Naive B cell (primary cell): ENCODE measurements around the gene C9. TPM values are rescaled to one million over a fixed set of nuclear protein-coding genes. Genes with fewer than 3 reads are reported as not detected.
"Not testable (repeated sequence)": the region's sequence is repeated elsewhere in the genome, so short reads cannot be mapped to it uniquely, and the experiment has no call there.

Experiments
- ATAC-seq, 2 donors: fragments of 150-1000 bp; cut with Tn5 transposase; 2 replicates each; pipeline ENCODE4 v1.10.0; 2021; ENCODE audit warnings: low read depth in 2 of 2, mild to moderate bottlenecking in 2 of 2, moderate library complexity in 2 of 2
- DNase-seq: peaks from one replicate; pipeline ENCODE4 v3.0.0; 2022
- H3K27ac Mint-ChIP-seq, 6 donors: one replicate each; pipeline ENCODE4 v1.8.0; 2020 to 2022; ENCODE audit warnings: mild to moderate bottlenecking in 6 of 6, mixed read lengths in 6 of 6, moderate library complexity in 5 of 6, inconsistent platforms in 2 of 6
- H3K27me3 Mint-ChIP-seq, 3 donors: one replicate each; pipeline ENCODE4 v1.8.0; 2021 to 2022; ENCODE audit warnings: mixed read lengths in 3 of 3, mild to moderate bottlenecking in 1 of 3
- H3K36me3 Mint-ChIP-seq, 2 donors: one replicate each; pipeline ENCODE4 v1.8.0; 2020 to 2022; ENCODE audit warnings: mixed read lengths in 2 of 2, inconsistent platforms in 1 of 2, mild to moderate bottlenecking in 1 of 2
- H3K4me1 Mint-ChIP-seq, 3 donors: one replicate each; pipeline ENCODE4 v1.8.0; 2020 to 2022; ENCODE audit warnings: mixed read lengths in 3 of 3, inconsistent platforms in 1 of 3, mild to moderate bottlenecking in 1 of 3, moderate library complexity in 1 of 3
- H3K4me3 Mint-ChIP-seq, 8 donors: one replicate each; pipeline ENCODE4 v1.8.0; 2020 to 2022; ENCODE audit warnings: mild to moderate bottlenecking in 8 of 8, mixed read lengths in 8 of 8, moderate library complexity in 8 of 8, inconsistent platforms in 2 of 8
- H3K9me3 Mint-ChIP-seq, 7 donors: one replicate each; pipeline ENCODE4 v1.8.0; 2020 to 2022; ENCODE audit warnings: mixed read lengths in 7 of 7, mild to moderate bottlenecking in 5 of 7, inconsistent platforms in 2 of 7, moderate library complexity in 1 of 7
- polyA plus RNA-seq, 6 donors: library from polyadenylated mRNA; unstranded; fragments of 300-500 nt; fragmentation: Illumina TruSeq; gene quantifications; one replicate each; pipeline ENCODE4 v1.2.3, GENCODE V29; 2021; ENCODE audit warnings: low read depth in 6 of 6

The C9 gene
- polyA plus RNA-seq, 6 donors from 2014 or later: not detected

DNA sequence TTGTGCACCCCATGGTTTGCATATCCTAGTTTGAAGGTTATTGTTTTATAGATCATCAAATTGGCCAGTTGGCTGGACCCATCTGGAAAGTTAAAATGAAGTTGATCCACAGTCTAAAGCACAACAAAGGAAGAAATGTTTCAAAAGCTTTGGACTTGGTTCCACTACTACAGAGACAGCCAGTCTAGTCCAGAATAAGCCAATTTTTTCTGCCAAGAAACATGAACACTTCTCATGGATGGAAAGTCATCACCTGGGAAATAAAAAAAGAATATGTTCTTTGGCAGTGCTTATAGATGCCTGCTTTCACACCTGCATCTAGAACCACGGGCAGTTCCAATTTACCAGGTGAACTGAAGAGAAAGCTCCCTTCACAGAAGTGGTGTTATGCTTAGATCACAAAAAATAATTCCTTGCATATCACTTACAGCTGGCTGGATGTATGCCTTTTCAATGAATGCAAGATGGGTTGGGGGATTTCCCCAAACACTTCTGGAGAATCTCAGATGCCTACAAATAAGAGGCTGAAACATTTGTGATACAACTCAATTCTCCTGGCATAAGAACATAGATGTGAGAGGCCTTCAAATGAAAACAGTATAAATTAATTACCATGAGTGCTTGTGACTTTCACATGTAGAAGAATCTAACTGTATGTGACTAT, 26.9 kb downstream of the C9 start:
- Mint-ChIP-seq H3K9me3 (peaks cover 0 to 9% (median 5%) of the 10 kb centered on the region in 7 donors), H3K27me3 (peaks cover 9 to 28% (median 20%) of the 10 kb centered on the region in 3 donors), H3K36me3 (peaks cover 0 to under 1% of the 10 kb centered on the region in 2 donors), H3K4me3 (no peak overlapping the region), H3K4me1 (no peaks in the 10 kb centered on the region), H3K27ac (no peak overlapping the region)
- DNase-seq (no peak), ATAC-seq (no peak)

DNA sequence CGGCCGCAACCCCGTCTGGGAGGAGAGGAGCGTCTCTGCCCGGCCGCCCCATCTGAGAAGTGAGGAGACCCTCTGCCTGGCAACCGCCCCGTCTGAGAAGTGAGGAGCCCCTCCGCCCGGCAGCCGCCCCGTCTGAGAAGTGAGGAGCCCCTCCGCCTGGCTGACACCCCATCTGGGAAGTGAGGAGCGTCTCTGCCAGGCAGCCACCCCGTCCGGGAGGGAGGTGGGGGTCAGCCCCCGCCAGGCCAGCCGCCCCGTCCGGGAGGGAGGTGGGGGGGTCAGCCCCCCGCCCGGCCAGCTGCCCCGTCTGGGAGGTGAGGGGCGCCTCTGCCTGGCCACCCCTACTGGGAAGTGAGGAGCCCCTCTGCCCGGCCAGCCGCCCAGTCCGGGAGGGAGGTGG, 30.0 kb downstream of the C9 start:
- not testable (repeated sequence) for H3K4me1 Mint-ChIP-seq, ATAC-seq, H3K27ac Mint-ChIP-seq, H3K9me3 Mint-ChIP-seq, H3K4me3 Mint-ChIP-seq, DNase-seq, H3K27me3 Mint-ChIP-seq, H3K36me3 Mint-ChIP-seq

DNA sequence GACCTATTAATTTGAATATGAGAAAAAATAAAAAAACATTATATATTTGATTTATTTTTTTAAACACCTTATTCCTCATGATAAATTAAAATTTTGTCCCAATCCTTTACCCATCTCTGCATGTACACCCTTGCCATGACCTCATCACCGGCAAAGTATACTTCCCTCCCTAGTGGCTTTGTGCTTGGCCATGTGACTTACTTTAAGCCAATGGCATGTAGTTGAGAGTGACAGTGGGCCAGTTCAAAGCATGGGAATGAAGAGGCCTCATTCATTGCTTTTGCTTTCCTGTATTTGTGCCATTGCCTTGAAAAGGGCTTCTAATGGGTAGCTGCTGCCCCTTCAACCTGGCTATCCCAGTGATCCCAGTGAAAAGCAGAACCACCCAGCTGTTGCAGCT, 31.2 kb downstream of the C9 start:
- Mint-ChIP-seq H3K36me3 (no peaks in the 10 kb centered on the region), H3K27me3 (peaks cover 0 to 3% (median 0%) of the 10 kb centered on the region in 3 donors), H3K4me3 (no peak overlapping the region), H3K4me1 (no peaks in the 10 kb centered on the region), H3K27ac (no peak overlapping the region), H3K9me3 (peaks cover 0 to 9% (median 4%) of the 10 kb centered on the region in 7 donors)
- DNase-seq: no peak
- no peak for ATAC-seq

DNA sequence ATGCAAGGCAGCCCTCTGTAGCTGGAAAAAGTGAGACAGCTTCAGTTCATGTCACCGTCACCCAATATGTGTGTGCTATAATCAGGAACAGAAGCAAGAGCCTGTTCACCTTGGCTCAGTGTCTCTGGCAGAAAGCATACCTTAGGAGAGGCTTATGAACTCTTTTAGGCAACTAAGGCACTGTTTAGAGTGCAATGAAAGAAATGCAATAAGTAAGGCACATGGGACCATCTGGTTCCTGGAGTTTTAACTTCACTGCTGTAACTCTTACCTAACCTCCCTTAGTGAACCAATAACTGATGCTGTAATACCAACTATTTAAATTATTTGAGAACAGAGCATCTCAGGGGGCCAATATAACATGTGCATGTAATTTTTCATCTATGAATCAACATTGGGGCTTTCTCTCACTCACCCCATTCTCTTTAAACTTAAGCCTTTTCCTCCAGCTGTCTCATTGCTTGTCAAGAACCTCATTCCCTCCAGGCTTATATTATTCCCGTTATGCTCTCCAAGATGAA, 32.4 kb downstream of the C9 start:
- no peak overlapping the region for H3K27ac Mint-ChIP-seq
- no peaks in the 10 kb centered on the region for H3K27me3 Mint-ChIP-seq
- H3K9me3 Mint-ChIP-seq: peaks cover 0 to 9% (median 4%) of the 10 kb centered on the region in 7 donors
- ATAC-seq (no peak), DNase-seq (no peak)
- H3K4me1 Mint-ChIP-seq: no peaks in the 10 kb centered on the region
- H3K36me3 Mint-ChIP-seq: no peaks in the 10 kb centered on the region
- H3K4me3 Mint-ChIP-seq: no peak overlapping the region

DNA sequence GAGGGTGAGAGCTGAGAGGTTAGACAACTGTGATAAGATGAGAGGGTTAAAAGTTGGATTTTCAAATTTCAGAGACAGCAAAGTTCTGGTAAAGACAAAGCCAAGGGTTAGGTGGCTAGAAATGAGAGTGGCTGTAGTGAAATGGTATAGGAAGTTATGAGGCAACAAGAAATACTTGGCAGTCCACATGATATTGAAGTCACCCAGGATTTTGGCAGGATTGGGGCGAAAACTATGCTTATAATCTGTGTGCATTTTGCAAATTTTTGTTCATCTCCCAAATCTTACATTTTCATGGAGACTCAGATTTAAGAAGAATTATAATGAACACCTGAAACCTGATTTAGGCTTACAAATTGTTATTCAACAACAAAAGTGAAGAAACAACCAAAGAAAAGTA, 35.6 kb downstream of the C9 start:
- peaks cover 0 to 4% (median 0%) of the 10 kb centered on the region in 3 donors for H3K27me3 Mint-ChIP-seq
- H3K4me3 Mint-ChIP-seq: no peak overlapping the region
- DNase-seq (no peak), ATAC-seq (no peak)
- no peak overlapping the region for H3K27ac Mint-ChIP-seq
- H3K4me1 Mint-ChIP-seq: no peaks in the 10 kb centered on the region
- H3K36me3 Mint-ChIP-seq: no peaks in the 10 kb centered on the region
- H3K9me3 Mint-ChIP-seq: peaks cover 0 to 5% (median 0%) of the 10 kb centered on the region in 7 donors

- H3K9me3 Mint-ChIP-seq: peaks cover 0 to 11% (median 6%) of the 10 kb centered on the region in 7 donors
- H3K4me1 Mint-ChIP-seq: no peaks in the 10 kb centered on the region
- peaks cover 8 to 28% (median 20%) of the 10 kb centered on the region in 3 donors for H3K27me3 Mint-ChIP-seq
- H3K36me3 Mint-ChIP-seq: peaks cover 0 to 10% of the 10 kb centered on the region in 2 donors
- H3K27ac Mint-ChIP-seq: no peak overlapping the region
- DNase-seq: no peak
- no peak for ATAC-seq
- no peak overlapping the region for H3K4me3 Mint-ChIP-seq
Observed at GRCh38 chr5:39323542-39323941, 40.8 kb downstream of the C9 start.

DNA sequence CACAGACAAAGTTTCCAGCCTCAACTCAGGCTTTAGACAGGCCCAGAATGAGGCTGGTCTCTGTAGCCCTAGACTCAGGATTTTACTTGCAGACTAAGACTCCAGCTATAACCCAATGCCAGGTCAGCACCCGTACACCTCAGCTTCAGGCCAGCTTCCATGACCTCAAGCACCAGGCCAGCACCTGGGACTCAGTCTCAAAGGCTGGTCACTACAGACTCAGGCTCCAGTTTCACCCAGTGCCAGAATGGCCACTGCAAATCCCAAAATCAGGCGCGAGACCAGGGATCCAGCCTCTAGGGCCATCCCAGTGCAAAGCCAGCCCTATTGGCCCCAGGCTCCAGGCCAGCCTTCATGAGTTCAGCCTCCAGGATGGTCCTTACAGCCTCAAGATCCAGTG, 44.9 kb downstream of the C9 start:
- Mint-ChIP-seq H3K27me3 (peaks cover 12 to 34% (median 30%) of the 10 kb centered on the region in 3 donors), H3K36me3 (peaks cover 0 to 10% of the 10 kb centered on the region in 2 donors), H3K4me1 (no peaks in the 10 kb centered on the region), H3K9me3 (peaks cover 0 to 27% (median 8%) of the 10 kb centered on the region in 7 donors), H3K4me3 (no peak overlapping the region), H3K27ac (no peak overlapping the region)
- DNase-seq: no peak
- ATAC-seq: no peak

DNA sequence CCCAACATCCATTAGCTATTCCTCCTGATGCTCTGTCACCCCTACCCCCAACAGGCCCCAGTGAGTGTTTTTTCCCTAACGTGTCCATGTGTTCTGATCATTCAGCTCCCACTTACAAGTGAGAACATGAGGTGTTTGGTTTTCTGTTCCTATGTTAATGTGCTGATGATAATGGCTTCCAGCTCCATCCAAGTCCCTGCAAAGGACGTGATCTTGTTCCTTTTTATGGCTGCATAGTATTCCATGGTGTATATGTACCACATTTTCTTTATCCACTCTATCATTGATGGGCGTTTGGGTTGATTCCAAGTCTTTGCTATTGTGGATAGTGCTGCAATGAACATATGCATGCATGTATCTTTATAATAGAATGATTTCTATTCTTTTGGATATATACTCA, 47.8 kb downstream of the C9 start:
- not testable (repeated sequence) for H3K36me3 Mint-ChIP-seq, H3K27ac Mint-ChIP-seq, DNase-seq, H3K4me1 Mint-ChIP-seq, H3K4me3 Mint-ChIP-seq, ATAC-seq
- Mint-ChIP-seq H3K9me3 (peaks cover 0 to 27% (median 8%) of the 10 kb centered on the region in 7 donors), H3K27me3 (peaks cover 13 to 30% (median 30%) of the 10 kb centered on the region in 3 donors)

DNA sequence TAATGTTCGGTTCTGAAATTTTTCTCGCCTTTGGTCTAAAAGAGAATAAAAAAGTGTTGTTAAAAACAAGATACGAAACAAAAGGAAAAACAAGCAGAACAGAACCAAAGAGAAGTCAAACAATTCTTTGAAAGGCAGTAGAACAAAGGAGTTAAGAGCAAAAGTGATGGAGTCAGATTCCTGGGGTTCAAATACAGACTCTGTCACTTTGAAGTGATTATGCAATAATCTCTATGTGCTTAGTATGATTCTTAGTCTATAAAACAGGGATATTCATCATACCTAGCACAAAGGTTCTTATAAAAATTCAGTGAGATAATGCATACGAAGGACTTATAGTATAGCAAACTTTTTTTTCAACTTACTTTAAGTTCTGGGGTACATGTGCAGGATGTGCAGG, 48.3 kb downstream of the C9 start:
- peaks cover 13 to 30% (median 27%) of the 10 kb centered on the region in 3 donors for H3K27me3 Mint-ChIP-seq
- no peak overlapping the region for H3K27ac Mint-ChIP-seq
- no peak overlapping the region for H3K4me3 Mint-ChIP-seq
- peaks cover 0 to 27% (median 8%) of the 10 kb centered on the region in 7 donors for H3K9me3 Mint-ChIP-seq
- H3K36me3 Mint-ChIP-seq: peaks cover 0 to 10% of the 10 kb centered on the region in 2 donors
- ATAC-seq (no peak), DNase-seq (no peak)
- no peaks in the 10 kb centered on the region for H3K4me1 Mint-ChIP-seq

GRCh38 chr5:39314591-39314990, 49.7 kb downstream of the C9 start:
- H3K4me1 Mint-ChIP-seq: no peaks in the 10 kb centered on the region

DNA sequence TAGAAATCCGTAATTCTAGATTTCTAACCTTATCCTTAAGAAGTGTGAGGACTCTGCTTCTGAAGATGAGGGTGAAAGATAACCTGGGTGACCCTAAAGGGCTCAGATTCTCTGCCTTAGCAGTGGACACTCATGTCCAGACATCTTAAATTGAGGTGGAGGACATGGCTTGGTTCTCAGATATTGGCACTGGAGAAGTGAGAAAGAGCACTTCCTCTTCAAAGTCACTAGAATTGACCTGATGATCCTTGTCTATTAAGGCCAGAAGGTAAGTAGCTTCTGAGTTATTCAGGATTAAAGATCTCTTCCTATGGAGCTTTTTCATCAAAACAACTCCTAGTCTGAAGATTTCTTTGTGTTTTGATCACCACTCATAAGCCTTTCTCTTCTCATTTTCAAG, 54.8 kb downstream of the C9 start:
- Mint-ChIP-seq H3K36me3 (no peaks in the 10 kb centered on the region), H3K9me3 (no peaks in the 10 kb centered on the region), H3K27me3 (peaks cover 0 to 10% (median 4%) of the 10 kb centered on the region in 3 donors), H3K4me1 (no peaks in the 10 kb centered on the region), H3K4me3 (no peak overlapping the region), H3K27ac (no peak overlapping the region)
- no peak for ATAC-seq
- DNase-seq: no peak

More at GRCh38 chr5:39314591-39314990, 49.7 kb downstream of the C9 start:
- Mint-ChIP-seq H3K4me3 (no peak overlapping the region), H3K27ac (no peak overlapping the region), H3K27me3 (peaks cover 14 to 20% (median 16%) of the 10 kb centered on the region in 3 donors), H3K9me3 (peaks cover 0 to 17% (median 2%) of the 10 kb centered on the region in 7 donors), H3K36me3 (no peaks in the 10 kb centered on the region)
- no peak for ATAC-seq
- no peak for DNase-seq

GRCh38 chr5:39302472-39302871, 61.8 kb downstream of the C9 start:
- peaks cover 0 to 15% (median 11%) of the 10 kb centered on the region in 7 donors for H3K9me3 Mint-ChIP-seq
- peaks cover 0 to 2% (median 0%) of the 10 kb centered on the region in 3 donors for H3K4me1 Mint-ChIP-seq

DNA sequence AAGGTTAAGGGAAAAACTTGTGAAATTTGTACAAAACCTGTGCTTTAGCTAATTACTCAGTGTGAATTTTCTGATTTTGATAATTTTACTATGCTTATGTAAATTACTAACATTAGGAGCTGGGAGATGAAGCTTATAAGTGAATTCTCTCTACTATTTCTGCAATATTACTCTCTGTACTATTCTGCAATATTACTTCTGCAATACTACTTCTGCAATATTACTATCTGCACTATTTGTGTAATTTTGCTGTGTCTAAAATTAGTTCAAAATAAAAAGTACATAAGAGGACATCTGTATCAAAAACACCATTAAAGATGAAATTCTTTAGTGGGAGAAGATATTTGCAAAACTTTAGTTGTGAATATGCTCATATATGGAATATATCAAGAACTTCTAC, 62.9 kb downstream of the C9 start:
- H3K27me3 Mint-ChIP-seq: peaks cover 0 to 11% (median 0%) of the 10 kb centered on the region in 3 donors
- peaks cover 0 to 12% of the 10 kb centered on the region in 2 donors for H3K36me3 Mint-ChIP-seq
- H3K4me1 Mint-ChIP-seq: peaks cover 0 to 2% (median 0%) of the 10 kb centered on the region in 3 donors
- ATAC-seq: no peak
- peaks cover 0 to 19% (median 11%) of the 10 kb centered on the region in 7 donors for H3K9me3 Mint-ChIP-seq
- H3K27ac Mint-ChIP-seq: no peak overlapping the region
- H3K4me3 Mint-ChIP-seq: no peak overlapping the region
- DNase-seq: no peak

More at GRCh38 chr5:39302472-39302871, 61.8 kb downstream of the C9 start:
- no peak overlapping the region for H3K27ac Mint-ChIP-seq
- DNase-seq: no peak
- no peak overlapping the region for H3K4me3 Mint-ChIP-seq
- peaks cover 0 to 5% of the 10 kb centered on the region in 2 donors for H3K36me3 Mint-ChIP-seq
- ATAC-seq: peak in 1 of 2 donors; percentile 20
- H3K27me3 Mint-ChIP-seq: peaks cover 0 to 5% (median 0%) of the 10 kb centered on the region in 3 donors

- DNase-seq (no peak), ATAC-seq (no peak)
- Mint-ChIP-seq H3K27me3 (peaks cover 0 to 11% (median 0%) of the 10 kb centered on the region in 3 donors), H3K36me3 (peaks cover 0 to 12% of the 10 kb centered on the region in 2 donors), H3K9me3 (peaks cover 0 to 20% (median 13%) of the 10 kb centered on the region in 7 donors), H3K27ac (no peak overlapping the region), H3K4me3 (no peak overlapping the region), H3K4me1 (peaks cover 0 to 2% (median 0%) of the 10 kb centered on the region in 3 donors)
Observed at GRCh38 chr5:39299962-39300361, 64.3 kb downstream of the C9 start.
